Panc1 (cell line): ENCODE data around the gene DLGAP1. TPM values are rescaled to one million over a fixed set of nuclear protein-coding genes. Genes with fewer than 3 reads are reported as not detected.

Experiments used
- ATAC-seq: fragments of 200-7000 bp; cut with Tn5 transposase; 2 replicates; pipeline ENCODE4 v1.9.1; 2020; ENCODE audit warnings: mild to moderate bottlenecking, moderate library complexity
- BruUV-seq: library from RNA; stranded (reverse); fragments of 400-500 nt; replicated peaks from 2 replicates; lab custom pipeline; 2021; lab: Mats Ljungman, UMichigan
- CTCF ChIA-PET: fragments of 300-600 bp; sonication (Branson Sonifier 250); formaldehyde crosslinking; loops from one replicate; lab custom pipeline; 2022; ENCODE audit warnings: antibody characterized with exemption; lab: Charles Lee
- POLR2A ChIA-PET: fragments of 300-600 bp; sonication (Branson Sonifier 250); formaldehyde crosslinking; loops from one replicate; lab custom pipeline; 2022; ENCODE audit warnings: antibody characterized with exemption; lab: Charles Lee
- DNase-seq: peaks from one replicate; pipeline ENCODE4 v3.0.0-alpha.2; 2010; ENCODE audit warnings: low read depth, low spot score
- H3K27ac ChIP-seq: 2 replicates; pipeline ENCODE4 v1.5.1; 2011; ENCODE audit warnings: mild to moderate bottlenecking, low read length, inconsistent platforms
- H3K27me3 ChIP-seq: fragments of 200-500 bp; sonication (Bioruptor generic); 2 replicates; pipeline ENCODE4 v1.6.0; 2014; ENCODE audit warnings: low read length, inconsistent platforms; ENCODE audit not compliant: control insufficient read depth, insufficient read depth
- H3K36me3 ChIP-seq: fragments of 200-500 bp; sonication (Bioruptor generic); 2 replicates; pipeline ENCODE4 v1.5.1; 2014; ENCODE audit warnings: inconsistent platforms, mild to moderate bottlenecking, low read length, moderate library complexity; ENCODE audit not compliant: control insufficient read depth, insufficient read depth
- H3K4me1 ChIP-seq: 2 replicates; pipeline ENCODE4 v1.5.1; 2011; ENCODE audit warnings: inconsistent platforms, mild to moderate bottlenecking, low read length, moderate library complexity; ENCODE audit not compliant: control insufficient read depth, insufficient read depth
- H3K4me3 ChIP-seq, 2 experiments: 2 replicates each; pipeline ENCODE4 v1.5.1; 2011 to 2012; ENCODE audit warnings: low read depth in 2 of 2, low read length in 2 of 2, mild to moderate bottlenecking in 2 of 2, inconsistent platforms in 1 of 2, moderate library complexity in 1 of 2
- H3K9me3 ChIP-seq: fragments of 200-500 bp; sonication (Bioruptor generic); 2 replicates; pipeline ENCODE4 v1.5.1; 2014; ENCODE audit warnings: low read depth, mild to moderate bottlenecking, inconsistent platforms, low read length, moderate library complexity; ENCODE audit not compliant: control insufficient read depth, insufficient read depth
- POLR2AphosphoS5 ChIP-seq: IDR thresholded peaks from 2 replicates; pipeline ENCODE4 v1.6.1; 2012; ENCODE audit warnings: mild to moderate bottlenecking, low read depth, low read length, moderate library complexity
- SIN3A ChIP-seq: IDR thresholded peaks from 2 replicates; pipeline ENCODE4 v1.6.1; 2012; ENCODE audit warnings: low read depth, mild to moderate bottlenecking, low read length, moderate library complexity, borderline replicate concordance; ENCODE audit not compliant: insufficient read depth
- TCF7L2 ChIP-seq: IDR thresholded peaks from 2 replicates; pipeline ENCODE4 v1.6.1; 2011; ENCODE audit warnings: mild to moderate bottlenecking, low read depth, low read length, inconsistent platforms
- in situ Hi-C: cut with HindIII; loops from 2 replicates; pipeline ENCODE4 v1.10.0; 2016; ENCODE audit warnings: low sequenced_read_pairs, low pct_unique_long_range_greater_than_20kb
- intact Hi-C: fragments of 100-400 bp; cut with micrococcal nuclease; formaldehyde crosslinking; loops from one replicate; pipeline ENCODE4 v1.10.0; 2022; ENCODE audit not compliant: unreplicated experiment
- total RNA-seq: library from RNA; stranded (reverse); gene quantifications from one replicate; pipeline ENCODE4 v1.2.1, GENCODE V29; 2021; ENCODE audit not compliant: unreplicated experiment
- TF ChIP-seq, protein P1 (sequence below): fragments of 450-650 bp; IDR thresholded peaks from 2 replicates; pipeline ENCODE4 v1.5.1; 2017; ENCODE audit warnings: mild to moderate bottlenecking
- TF ChIP-seq, protein P2 (sequence below), 2 experiments: IDR thresholded peaks; 2 replicates each; pipeline ENCODE4 v1.6.1; 2011 to 2012; ENCODE audit warnings: low read depth in 2 of 2, control low read depth in 1 of 2, low read length in 1 of 2, mild to moderate bottlenecking in 1 of 2, moderate library complexity in 1 of 2; ENCODE audit not compliant: insufficient read depth in 1 of 2

Gene DLGAP1
- total RNA-seq, 1 experiment from 2014 or later, result 1.8 TPM

DNA sequence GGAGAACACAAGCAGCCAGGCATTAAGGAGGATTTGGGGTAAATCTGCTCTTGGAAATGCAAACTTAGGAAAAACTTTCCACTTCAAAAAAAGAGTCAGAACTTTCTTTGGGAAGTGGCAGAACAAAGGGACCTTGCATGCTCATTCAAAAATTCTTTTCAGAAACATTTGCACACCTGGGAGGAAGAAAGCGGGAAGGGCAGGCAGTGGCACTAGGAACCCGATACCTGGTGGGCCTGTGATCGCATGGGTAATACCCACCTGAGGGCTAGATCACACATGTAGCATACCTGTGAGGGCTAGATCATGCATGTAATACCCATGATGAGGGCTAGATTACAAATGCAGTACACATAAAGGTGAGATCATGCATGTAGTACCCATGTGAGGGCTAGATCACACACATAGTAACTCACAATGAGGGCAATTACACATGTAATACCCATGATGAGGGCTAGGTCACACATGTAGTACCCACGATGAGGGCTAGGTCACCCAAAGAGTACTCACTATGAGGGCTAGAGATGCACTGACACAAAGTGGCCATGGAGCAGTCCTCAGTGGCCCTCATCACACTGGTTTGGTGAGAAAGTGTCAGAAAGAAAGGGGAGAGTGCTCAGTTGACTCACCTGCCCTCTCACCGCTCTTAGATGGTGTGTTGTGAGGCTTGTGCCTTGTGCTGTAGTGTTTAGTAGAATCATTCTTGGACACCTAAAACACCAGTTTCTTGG is 212.5 kb downstream of the DLGAP1 start:
- intact Hi-C loops (no loop called here), in situ Hi-C loops (no loop called here)
- no peak overlapping the region for H3K4me3 ChIP-seq
- no peaks in the 10 kb centered on the region for H3K9me3 ChIP-seq
- H3K36me3 ChIP-seq, result no peaks in the 10 kb centered on the region
- ChIA-PET POLR2A (no interaction called here), CTCF (no interaction called here)
- no peak overlapping the region for H3K27ac ChIP-seq
- no peak for DNase-seq
- H3K4me1 ChIP-seq, result no peaks in the 10 kb centered on the region
- BruUV-seq, result no TSS peak
- TF ChIP-seq, protein P1, sequence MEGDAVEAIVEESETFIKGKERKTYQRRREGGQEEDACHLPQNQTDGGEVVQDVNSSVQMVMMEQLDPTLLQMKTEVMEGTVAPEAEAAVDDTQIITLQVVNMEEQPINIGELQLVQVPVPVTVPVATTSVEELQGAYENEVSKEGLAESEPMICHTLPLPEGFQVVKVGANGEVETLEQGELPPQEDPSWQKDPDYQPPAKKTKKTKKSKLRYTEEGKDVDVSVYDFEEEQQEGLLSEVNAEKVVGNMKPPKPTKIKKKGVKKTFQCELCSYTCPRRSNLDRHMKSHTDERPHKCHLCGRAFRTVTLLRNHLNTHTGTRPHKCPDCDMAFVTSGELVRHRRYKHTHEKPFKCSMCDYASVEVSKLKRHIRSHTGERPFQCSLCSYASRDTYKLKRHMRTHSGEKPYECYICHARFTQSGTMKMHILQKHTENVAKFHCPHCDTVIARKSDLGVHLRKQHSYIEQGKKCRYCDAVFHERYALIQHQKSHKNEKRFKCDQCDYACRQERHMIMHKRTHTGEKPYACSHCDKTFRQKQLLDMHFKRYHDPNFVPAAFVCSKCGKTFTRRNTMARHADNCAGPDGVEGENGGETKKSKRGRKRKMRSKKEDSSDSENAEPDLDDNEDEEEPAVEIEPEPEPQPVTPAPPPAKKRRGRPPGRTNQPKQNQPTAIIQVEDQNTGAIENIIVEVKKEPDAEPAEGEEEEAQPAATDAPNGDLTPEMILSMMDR, result no peak
- TF ChIP-seq, protein P2, sequence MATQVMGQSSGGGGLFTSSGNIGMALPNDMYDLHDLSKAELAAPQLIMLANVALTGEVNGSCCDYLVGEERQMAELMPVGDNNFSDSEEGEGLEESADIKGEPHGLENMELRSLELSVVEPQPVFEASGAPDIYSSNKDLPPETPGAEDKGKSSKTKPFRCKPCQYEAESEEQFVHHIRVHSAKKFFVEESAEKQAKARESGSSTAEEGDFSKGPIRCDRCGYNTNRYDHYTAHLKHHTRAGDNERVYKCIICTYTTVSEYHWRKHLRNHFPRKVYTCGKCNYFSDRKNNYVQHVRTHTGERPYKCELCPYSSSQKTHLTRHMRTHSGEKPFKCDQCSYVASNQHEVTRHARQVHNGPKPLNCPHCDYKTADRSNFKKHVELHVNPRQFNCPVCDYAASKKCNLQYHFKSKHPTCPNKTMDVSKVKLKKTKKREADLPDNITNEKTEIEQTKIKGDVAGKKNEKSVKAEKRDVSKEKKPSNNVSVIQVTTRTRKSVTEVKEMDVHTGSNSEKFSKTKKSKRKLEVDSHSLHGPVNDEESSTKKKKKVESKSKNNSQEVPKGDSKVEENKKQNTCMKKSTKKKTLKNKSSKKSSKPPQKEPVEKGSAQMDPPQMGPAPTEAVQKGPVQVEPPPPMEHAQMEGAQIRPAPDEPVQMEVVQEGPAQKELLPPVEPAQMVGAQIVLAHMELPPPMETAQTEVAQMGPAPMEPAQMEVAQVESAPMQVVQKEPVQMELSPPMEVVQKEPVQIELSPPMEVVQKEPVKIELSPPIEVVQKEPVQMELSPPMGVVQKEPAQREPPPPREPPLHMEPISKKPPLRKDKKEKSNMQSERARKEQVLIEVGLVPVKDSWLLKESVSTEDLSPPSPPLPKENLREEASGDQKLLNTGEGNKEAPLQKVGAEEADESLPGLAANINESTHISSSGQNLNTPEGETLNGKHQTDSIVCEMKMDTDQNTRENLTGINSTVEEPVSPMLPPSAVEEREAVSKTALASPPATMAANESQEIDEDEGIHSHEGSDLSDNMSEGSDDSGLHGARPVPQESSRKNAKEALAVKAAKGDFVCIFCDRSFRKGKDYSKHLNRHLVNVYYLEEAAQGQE (IDR thresholded peaks at IDR 0.05; ENCODE audit: insufficient read depth in 1 of 2, low read depth in 2 of 2, low read length in 1 of 2), result no peak
- TF ChIP-seq POLR2AphosphoS5 (no peak), TCF7L2 (no peak), SIN3A (no peak)
- ATAC-seq, result no peak
- no peaks in the 10 kb centered on the region for H3K27me3 ChIP-seq

DNA sequence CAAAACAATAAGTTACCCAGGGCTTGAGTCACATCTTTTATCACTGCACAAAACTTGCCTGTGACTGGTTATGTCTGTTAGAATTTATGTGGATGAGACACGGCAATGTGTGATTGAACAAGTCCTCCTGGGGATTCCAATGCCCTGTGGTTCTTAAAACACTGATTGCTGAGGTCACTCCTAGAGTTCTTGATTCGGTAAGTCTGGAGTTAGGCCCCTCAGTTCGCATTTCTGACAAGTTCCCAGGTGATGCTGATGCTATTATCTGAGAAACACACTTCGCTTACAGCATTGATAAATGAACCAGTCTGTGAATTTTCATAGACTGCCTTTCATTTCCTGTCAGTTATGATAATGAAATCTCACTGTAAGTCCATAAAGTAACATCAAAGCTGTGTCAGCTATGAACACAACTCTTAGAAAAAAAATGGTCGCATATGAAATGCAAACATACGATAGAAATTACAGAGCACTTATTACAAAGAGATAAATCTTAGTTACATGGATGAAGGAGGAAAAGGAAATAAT is 214.0 kb downstream of the DLGAP1 start:
- H3K36me3 ChIP-seq, result no peaks in the 10 kb centered on the region
- H3K27ac ChIP-seq, result no peak overlapping the region
- ChIA-PET CTCF (no interaction called here), POLR2A (no interaction called here)
- no peak for ATAC-seq
- no peaks in the 10 kb centered on the region for H3K9me3 ChIP-seq
- TF ChIP-seq TCF7L2, result no peak
- no peak for TF ChIP-seq POLR2AphosphoS5
- TF ChIP-seq SIN3A, result no peak
- TF ChIP-seq, protein P2 (IDR thresholded peaks at IDR 0.05; ENCODE audit: insufficient read depth in 1 of 2, low read depth in 2 of 2, low read length in 1 of 2), result no peak
- TF ChIP-seq, protein P1, result no peak
- H3K4me1 ChIP-seq, result no peaks in the 10 kb centered on the region
- in situ Hi-C loops (no loop called here), intact Hi-C loops (no loop called here)
- H3K27me3 ChIP-seq, result no peaks in the 10 kb centered on the region
- no peak for DNase-seq
- BruUV-seq, result no TSS peak
- H3K4me3 ChIP-seq, result no peak overlapping the region
